ENCODE data around the gene TULP4.

The TULP4 gene

DNA sequence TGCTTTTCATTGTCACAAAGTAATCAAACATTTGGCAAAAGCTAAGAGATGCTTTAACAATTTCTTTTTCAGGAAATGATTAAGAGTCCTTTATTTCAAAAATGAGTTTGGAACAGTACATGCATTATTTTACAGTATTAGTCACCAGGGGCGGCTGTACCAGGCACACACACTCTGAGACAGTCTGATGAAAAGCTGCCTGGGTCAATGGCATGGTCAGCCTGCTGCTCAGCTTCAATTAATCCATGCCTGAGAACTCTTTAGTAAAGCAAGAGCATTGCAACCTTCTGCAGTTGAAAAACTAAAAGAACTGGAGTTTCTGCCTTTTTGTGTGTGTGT, 105.5 kb downstream of the TULP4 start:
- DNase-seq (ENCODE audit: low read depth), result no peak

DNA sequence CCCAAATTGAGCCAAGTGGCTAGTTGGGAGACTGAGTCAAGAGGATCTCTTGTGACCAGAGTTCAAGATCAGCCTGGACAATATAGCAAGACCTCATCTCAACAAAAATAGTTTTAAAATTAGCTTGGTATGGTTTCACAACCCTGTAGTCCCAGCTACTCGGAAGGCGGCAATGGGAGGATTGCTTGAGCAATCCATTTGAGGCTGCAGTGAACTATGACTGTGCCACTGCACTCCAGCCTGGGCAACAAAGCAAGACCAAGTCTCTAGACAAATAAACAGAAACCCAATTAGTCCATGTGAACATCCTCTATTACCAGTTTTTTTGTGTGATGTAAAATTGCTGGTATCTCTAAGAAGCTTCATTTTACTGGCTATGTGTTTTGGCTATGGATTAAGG, 106.2 kb downstream of the TULP4 start:
- DNase-seq (ENCODE audit: low read depth), result no peak

DNA sequence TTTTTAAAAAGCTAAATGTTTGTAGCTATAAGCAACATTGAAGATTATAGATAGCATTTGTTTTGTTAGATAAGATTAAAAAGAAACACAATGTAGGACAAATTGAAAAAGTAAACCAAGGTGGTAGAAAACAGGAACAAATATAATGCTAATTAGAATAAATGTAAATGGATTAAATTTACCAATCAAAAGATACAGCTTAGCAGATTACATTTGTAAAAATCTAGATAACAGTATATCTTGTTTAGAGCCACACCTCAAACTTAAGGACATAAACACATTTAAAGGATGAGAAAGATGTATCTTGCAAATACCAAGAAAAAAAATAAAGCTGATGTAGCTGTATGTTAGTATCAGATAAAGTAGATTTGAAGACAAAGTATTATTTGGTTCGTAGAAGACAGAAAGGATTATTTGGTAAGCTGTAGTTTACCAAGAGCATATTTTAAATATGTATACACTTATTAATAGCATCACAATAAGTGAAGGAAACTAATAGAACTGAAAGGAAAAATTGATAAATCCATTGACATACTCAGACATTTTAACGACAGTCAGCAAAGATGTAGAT, 107.2 kb downstream of the TULP4 start:
- DNase-seq (ENCODE audit: low read depth), result no peak

DNA sequence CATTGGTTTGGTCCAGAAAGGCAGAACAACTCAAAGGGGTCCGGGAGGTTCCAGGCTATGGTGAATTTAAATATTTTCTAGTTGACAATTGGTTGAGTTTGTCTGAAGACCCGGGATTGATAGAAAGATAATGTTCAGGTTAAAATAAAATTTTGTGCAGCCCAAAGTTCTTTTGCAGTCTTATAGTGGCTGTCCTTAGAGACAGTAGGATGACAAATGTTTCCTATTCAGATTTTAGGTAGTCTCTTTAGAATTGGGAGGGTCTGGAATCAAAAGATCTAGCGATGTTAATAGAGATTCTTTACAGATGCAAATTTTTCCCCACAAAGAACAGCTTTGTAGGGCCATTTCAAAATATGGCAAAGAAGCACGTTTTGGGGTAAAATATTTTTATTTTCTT, 109.1 kb downstream of the TULP4 start:
- DNase-seq (ENCODE audit: low read depth), result no peak

DNA sequence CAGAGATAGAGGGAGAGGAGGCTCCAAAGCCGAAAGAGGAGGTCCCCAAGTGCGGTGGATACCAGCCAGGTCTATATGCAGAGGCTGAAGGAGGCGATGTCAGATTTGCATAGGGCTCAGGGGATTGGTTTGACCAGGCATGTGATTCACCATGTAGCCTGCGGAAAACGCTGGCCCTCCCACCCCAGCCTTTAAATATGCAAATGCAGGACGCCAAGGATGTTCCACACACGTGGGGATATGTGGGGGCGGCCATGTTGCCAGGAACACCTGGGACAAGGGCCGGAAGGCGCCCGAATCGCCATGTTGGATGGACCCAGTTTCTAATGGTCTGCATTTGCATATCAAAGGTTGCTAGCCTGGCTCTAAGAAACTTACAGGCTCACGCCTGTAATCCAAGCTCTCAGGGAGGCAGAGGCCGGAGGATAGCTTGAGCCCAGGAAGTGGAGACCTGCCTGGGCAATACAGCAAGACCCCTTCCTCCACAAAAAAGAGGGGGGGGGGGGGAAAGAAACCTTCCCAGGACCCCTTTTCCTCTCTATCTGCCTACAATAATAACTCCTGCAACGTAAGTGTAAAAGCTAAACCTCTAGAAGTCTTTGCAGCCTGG, 110.5 kb downstream of the TULP4 start:
- DNase-seq (ENCODE audit: low read depth), result no peak

DNA sequence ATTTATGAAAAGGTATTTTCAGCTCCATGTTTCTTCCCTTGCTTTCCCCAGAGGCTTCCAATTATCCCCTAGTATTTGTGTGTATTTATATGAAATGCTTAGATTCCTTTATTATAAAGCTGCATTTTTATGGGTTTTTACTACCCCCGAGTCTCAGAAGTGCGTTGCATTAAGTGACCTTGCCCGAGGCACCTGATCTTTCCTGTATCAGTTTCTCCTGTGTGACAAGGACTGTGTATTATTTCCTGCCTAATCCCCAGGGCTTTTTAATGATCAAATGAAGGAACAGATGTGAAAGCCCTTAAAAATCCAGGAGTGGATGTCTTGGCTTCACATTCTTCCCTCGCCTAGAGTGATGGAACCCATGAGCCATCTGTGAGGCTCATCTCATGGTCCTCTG, 118.8 kb downstream of the TULP4 start:
- DNase-seq (ENCODE audit: low read depth), result no peak

DNA sequence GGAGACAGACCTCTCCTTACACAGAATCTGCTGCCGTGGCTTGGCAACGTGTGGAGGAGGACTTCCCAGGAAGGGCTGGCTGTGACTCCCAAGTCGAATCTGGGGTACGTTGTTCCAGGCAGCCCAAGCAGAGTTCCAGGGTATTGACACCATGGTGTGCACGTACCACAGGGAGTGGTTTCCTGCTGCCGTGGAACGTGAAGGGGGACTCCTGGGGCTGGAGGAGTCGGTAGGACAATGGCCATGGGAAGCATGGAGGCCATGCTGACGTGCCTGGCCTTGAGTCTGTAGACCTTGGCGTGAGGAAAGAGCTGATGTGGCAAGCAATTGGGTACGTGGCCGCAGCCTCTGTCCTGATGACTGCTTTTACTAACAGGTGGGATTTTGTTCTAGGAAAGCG, 119.3 kb downstream of the TULP4 start:
- DNase-seq (ENCODE audit: low read depth), result no peak

DNA sequence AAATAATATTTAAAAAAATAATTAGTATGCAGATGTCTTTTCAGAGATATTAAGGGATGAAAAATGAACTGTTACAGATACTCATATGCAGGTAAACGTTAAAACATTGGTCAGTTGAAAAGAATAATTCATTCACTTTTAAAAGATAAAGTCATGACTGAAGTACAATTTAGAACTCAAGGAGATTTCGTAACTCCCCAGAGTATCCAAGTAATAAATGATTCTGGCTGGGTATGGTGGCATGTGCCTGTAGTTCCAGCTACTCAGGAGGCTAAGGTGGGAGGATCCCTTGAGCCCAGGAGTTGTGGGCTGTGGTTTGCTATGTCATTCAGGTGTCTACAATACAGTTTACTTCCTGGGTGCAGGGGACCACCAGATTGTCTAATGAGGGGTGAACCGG, 125.3 kb downstream of the TULP4 start:
- DNase-seq (ENCODE audit: low read depth), result no peak

DNA sequence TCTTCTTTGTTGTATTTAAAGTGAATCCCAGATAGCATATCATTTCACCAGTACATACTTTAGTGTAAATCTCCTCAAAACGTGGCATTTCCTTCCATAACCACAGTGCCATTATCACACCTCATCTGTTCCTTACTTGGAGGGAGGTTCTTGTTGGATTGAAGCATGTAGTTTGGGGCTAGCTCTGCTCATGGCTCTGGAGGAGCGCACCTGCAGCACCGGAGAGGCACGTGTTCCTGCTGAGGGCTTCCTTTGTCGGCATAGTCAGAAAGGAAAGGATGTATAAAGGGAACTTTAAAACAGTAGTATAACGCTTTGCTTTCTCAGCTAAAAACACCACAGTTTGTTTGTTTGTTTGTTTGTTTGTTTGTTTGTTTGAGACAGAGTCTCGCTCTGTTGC, 126.0 kb downstream of the TULP4 start:
- no peak for DNase-seq (ENCODE audit: low read depth)

DNA sequence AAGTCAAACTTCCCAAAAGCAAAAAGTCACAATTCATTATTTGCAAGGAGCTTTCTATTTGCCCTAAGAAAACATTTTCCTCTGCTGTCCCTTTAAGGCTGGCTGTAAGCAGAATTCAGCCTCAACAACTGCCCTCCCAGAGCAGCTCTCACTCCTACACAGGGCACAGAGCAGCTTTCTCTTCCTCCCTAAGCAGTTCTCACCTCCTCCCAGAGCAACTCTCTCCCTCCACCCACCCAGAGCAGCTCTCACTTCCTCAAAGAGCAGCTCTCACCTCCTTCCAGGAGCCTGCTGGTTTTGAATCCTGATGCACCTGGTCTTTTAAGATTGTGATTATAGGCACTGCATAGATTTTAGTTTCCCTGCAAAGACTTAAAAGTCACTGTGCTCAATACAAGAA, 127.0 kb downstream of the TULP4 start:
- DNase-seq (ENCODE audit: low read depth), result no peak

DNA sequence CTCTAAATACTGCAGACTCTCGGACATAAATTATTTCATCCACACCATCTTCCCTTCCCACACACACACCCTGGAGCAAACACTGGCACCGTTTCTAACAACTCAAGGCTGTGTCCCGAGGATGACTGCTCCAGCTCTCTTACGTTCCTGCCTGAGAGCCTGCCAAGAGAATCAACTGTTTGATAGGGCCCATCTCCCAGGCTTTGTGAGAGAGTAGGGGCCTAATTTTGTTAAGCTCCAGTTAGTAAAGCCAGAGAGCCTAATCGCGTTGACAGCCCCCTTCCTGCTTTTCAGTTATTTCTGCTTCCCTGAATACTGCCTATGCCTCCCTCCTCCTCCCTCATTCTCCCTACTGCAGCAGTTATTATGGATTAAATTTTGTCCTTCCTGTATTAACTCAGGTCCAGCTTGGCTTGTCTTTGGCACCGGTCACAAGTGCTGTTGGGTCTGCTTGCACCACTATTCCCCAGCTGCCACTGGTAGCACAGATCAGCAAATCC, 129.5 kb downstream of the TULP4 start:
- no peak for DNase-seq (ENCODE audit: low read depth)

DNA sequence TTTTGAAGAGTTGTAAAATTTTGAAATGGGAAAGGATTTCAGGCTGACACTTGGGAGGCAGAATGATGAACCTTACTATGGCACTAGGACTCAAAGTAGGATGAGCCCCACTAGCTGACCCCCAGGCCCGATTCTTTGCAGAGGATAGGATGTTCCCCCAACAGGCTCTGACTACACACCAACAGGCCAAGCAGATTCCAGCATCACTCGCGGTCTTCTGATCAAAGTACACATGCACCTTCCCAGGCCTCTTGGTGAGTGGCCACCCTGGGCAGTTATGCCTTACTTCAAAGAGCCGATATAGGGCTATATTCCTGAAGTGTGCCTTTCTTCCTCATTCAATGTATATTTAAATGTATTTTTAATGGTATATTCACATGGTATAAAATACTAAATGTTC, 130.0 kb downstream of the TULP4 start:
- DNase-seq (ENCODE audit: low read depth), result no peak

DNA sequence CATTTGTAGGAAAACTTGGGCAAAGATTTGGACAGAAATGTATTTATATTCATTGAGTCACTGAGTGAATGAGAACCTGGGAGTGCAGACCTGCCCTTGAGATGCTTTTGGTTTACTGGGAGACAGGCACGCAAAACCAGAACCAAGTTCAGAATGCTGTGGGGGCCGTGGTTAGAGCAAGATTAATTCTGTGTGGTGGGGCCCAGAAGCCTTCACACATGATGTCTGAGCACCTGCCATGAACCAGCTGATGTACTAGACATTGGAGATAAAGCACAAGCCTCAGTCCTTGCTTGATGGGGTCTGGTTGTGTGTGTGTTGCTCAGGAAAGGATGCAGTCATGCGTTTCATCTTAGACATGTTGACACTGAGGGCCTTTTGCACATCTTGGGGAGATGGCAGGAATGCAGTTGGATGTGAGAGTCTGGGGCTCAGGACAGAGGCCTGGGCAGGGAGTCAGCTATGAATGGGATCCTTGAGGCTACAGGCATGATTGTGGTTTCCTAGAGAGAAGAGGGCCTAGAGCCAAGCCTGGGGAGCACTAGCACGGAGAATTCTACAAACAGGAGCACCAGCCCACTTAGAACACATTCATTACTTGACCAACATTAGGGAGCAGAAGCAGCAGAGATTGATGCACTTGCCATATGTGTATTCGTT, 133.3 kb downstream of the TULP4 start:
- DNase-seq (ENCODE audit: low read depth), result no peak

DNA sequence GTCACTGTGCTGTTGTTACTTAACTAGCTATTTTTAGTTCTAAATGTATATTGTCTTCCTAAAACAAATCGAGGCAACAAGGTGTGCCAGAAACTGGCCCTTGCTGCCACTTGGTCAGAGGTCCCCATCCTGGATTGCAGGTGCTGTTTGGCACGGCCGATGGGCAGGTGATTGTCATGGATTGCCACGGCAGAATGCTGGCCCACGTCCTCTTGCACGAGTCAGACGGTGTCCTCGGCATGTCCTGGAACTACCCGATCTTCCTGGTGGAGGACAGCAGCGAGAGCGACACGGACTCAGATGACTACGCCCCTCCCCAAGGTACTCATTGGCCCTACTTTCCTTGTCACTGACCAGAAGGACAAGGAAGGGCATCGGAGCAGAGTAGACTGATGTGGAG, 136.6 kb downstream of the TULP4 start:
- no peak for DNase-seq (ENCODE audit: low read depth)

DNA sequence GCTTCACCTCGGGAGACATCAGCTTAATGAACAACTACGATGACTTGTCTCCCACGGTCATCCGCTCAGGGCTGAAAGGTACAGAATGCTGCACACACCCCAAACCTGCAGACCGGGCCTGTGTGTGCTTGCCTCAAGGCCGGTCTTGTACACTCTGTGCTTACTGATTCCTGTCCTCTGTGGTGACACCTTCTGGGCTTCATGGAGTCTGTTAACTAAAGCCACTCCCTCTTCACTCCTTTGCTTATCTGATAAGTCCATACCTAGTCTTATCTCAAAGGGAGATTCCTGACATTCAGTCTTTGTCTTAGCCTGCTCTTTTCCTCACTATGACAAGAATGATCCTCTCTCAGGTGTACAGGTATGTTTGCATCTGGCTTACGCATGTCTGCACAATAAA, 139.9 kb downstream of the TULP4 start:
- DNase-seq (ENCODE audit: low read depth), result no peak

DNA sequence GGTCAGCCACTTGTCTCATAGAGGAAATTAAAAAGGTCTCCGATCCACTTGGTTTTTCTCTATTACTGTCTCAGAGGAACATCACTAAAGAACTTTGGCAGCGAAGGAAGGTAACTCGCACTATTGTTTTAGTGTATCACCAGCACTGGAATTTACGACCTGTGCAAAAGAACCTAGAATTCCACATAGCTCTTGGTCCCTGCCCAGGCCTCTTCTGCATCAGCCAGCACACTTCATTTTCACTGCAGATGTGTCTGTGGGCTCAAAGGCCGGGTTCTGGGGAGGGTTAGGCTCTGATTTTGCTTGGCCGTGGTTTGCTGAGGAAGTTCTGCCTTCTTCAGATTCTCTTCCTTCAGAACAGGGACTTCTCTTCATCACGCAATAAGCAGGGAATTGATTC, 144.9 kb downstream of the TULP4 start:
- DNase-seq (ENCODE audit: low read depth), result no peak

DNA sequence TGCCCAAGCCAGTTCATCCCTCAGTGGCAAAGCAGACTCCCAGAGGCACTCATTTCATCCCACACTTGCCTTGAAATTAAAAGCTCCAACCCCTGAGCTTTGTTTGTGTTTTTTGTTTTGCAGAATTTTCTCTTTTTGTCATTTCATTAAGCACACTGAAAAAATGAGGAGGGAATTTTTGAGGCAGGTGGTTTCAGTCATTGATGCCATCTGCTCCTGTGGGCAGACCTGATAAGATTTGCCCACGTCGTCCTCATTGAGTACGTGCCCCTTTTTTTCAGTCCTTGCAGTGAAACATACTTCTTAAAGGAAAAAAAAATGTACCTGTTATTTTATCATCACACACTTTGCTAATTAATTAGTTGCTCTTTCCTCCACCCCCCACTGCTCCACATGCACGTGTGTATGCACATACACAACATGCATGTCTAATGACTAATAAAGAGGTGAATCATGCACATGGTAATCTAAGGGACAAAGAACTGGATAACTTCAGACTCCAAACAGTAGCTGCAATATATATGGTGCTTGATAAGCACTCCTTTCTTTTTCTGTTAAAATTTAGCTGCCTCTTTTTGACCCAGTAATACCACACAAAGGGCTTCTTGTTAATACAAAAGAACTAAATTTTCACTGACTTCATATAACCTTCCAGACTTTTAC, 145.5 kb downstream of the TULP4 start:
- no peak for DNase-seq (ENCODE audit: low read depth)

DNA sequence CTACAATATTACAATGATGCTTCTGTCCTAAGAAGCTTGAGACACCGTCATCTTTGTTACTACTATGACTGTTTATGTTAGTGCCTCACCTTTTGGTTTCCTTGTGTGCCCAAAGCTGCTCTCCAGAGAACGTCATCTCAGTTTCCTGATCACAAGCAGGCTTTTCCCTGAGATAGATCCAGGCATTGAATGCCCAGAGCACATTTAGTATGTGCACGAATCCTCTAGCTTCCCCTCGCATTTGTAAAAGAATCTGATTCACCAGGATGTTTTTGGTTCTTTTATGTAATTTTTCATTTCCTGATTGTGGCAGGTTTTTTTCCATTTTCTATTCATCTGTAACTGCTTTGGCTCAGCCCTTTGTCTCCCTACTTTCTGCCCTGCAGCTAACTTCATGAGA, 147.5 kb downstream of the TULP4 start:
- no peak for DNase-seq (ENCODE audit: low read depth)

DNA sequence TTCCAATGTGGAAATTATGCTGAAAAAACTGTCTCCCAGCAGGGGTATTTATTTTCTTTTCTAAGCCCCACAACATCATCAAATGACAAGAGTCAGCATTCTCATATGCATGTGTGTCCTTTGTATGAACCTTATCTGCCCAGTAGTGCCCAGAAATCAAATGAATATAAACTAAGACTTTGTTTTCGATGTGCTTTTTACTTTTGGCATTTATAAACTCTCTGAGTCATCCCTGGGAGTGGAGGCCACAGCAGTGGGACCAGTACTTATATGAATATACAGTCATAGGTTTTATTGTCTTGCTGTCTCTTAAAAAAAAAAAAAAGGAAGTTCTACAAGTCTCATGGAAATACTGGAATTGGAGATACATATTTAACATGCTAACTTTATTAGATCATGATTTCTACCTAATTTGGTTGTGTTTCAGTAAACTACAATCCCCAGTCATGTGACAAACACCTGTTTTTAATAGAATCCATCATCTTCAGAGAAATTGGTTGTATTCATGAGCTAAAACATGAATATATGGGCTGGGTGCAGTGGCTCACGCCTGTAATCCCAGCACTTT, 148.4 kb downstream of the TULP4 start:
- no peak for DNase-seq (ENCODE audit: low read depth)

DNA sequence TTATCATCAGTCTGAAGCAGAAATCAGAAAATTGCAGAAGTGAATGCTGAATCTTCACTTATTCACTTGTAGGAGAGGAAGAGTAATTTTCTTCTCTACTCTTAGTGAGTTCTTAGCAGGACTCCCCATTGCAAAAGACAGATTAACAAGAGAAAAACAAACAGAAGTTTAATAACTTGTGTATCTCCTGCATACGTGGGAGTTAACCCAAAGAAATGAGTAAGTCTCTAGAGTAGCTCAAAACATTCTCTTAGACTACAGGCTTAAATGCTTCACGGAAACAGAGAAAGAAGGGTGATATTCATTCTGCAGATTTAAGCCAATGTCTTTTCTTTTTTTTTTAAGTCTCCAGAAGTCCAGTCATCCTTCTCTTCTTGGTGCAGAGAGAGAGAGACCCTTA, 149.7 kb downstream of the TULP4 start:
- DNase-seq (ENCODE audit: low read depth), result no peak

DNA sequence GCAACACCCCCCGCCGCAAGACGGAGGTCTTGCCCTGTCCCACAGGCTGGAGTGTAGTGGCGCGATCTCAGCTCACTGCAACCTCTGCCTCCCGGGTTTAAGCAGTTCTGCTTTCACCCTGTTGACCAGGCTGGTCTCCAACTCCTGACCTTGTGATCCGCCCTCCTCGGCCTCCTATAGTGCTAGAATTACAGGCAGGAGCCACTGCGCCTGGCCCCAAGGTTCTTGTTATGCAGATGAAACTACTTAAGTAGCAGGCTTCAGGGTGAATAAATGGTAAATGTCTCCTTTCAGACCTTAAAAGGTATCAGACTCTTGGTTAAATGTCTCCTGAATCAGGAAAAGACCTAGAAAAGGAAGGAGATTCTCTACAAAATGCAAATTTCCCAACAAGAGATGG, 152.2 kb downstream of the TULP4 start:
- DNase-seq (ENCODE audit: low read depth), result no peak

DNA sequence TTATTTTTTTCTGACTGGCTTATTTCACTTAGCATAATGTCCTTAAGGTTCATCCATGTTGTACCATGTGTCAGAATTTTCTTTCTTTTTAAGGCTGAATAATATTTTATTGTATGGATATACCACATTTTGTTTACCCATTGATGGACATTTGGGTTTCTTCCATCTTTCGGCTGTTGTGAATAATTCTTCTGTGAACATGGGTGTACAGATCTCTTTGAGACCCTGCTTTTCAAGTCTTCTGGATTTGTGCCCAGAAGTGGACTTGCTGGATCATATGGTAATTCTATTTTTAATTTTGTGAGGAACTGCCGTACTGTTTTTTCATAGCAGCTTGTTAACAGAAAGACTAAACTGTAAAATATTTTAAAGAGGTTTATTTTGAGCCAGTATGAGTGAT, 153.0 kb downstream of the TULP4 start:
- DNase-seq (ENCODE audit: low read depth), result no peak

DNA sequence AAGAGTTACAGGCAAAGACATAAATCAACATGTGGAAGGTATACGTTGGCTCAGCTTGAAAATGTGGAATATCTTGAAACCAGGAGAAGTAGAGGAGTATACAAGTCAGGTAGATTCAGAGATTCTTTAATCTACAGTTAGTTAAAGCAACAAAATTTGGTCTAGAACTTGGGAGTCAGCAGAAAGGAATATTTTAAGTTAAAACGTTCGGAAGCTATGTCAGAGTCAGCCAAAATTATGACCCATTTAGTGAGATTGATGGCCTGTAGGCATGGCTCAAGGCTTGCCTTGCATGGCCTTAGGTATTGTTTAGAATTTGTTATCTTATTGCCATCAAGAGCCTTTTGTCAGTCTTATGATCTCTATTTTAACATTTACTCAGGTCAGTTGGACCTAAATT, 153.5 kb downstream of the TULP4 start:
- no peak for DNase-seq (ENCODE audit: low read depth)
